ENCODE measurements around the gene SLC30A1.
A peak's percentile ranks its signal among the peaks of the same experiment; 100 is the strongest.
"Not testable (repeated sequence)": the region's sequence is repeated elsewhere in the genome, so short reads cannot be mapped to it uniquely, and the experiment has no call there.

Gene SLC30A1

DNA sequence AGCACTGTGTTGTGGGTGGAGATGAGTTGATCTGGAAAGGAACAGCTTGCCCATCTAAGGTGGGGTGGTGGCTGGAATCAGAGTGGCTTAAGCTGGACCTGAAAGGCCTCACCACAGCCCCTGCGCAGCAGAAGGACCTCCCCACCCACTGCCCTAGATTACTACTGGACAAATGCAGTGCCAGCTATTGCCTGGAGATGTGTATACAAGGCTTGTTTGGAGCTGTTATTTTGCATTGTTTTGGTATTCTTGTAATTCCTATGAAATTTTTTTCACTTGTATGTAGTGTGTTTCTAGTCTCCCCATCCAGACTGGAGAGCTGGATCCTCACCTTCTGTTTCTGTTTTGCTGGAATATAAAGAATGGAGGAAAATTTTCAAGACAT is 1.3 kb upstream of the SLC30A1 start:
- DNase-seq, result no peak

DNA sequence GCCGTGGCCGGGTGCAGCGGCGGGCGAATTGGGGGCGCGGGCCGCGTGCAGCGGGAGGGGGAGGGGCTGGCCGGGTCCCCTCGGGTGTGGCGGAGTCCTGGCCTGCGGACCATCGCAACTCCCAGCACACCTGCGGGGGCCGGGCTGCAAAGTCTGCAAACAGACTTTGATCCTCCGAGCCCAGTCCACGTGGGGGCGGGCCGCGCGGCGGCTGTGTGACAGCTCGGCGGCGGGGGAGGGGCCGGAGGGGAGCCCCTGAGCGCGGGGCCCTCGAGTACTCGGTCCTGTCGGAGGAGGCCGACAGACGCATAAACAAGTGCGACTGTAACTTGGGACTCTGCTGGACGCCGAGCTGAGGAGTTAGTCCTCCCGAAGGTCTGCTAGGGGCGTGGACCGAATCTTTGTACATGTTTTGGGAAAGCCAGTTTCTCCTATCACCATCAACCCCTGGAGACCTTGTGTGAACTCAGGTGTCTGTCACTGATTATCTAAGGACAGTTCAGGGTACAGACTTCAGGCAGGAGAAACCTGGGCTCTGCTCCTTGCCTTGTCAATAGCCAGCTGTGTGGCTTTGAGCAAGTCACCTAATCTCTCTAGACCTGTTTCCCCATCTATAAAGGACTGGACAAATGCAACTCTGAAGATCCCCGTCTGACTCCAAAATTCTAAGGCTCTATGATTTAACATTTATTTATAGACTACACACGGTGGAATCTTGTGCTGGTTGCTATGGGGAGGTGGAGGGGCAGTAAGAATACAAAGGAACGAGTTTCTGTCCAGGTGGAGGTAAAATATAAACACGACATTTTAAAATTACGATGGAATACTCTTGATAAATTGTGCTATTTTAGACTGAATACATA is 710 bp upstream of the SLC30A1 start:
- peak; percentile 82 for DNase-seq

DNA sequence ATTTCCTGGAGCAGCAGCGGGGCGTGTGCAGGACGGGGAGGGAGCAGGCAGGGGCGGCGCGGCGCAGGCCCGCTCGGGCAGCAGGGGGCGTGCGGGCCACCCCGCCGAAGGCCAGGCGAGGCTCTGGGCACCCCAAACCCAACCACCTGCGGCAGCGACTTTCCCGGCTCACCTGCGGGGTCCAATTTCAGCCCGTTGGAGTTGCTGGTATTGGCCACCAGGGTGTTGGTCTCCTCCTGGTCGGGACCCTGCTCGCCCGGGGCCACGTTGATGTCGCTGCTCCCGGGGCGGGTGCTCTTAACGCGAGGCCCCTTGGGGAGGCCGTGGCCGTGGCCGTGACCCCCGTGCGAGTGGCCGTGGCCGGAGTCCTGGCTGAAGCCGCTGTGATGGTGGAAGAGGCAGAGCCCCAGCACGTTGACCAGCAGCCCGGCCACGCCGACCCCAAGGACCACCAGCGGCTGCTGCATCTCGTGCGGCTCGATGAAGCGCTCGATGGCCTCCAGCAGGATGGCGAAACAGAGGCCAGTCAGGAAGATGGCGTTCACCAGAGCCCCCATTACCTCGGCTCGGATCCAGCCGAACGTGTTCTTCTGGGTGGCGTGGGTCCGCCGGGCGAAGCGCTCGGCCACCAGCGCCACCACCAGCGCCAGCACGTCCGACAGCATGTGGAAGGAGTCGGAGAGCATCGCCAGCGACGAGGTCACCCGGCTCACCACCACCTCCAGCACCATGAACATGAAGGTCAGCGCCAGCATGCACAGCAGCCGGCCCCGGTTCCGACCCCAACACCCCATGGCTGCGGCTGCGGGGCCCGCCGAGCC is 932 bp downstream of the SLC30A1 start:
- peak; percentile 76 for DNase-seq

DNA sequence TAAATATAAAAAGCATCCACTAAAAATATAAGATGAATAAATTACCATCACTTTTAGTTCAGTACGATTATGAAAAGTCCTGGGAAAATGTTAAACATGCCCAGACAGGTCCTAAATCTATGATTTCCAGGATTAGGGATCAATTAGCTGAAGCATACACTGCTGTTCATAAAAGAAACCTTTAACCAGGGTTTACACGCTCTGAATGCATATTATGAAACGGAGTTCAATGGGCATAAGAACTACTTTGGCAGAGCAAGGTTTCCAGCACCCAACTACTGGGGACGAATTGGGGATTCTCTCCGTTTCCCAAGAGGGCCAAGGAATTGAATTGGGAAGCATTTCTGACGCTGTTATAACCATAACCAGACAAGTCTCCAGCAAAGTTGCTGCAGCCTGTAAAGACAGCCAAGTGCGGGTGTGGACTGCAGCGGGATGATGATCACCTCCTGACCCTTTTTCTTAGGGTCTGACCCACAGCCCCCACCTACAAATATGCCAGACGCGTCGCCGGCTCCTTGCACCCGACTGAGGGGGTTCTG is 1.6 kb downstream of the SLC30A1 start:
- DNase-seq, result no peak

DNA sequence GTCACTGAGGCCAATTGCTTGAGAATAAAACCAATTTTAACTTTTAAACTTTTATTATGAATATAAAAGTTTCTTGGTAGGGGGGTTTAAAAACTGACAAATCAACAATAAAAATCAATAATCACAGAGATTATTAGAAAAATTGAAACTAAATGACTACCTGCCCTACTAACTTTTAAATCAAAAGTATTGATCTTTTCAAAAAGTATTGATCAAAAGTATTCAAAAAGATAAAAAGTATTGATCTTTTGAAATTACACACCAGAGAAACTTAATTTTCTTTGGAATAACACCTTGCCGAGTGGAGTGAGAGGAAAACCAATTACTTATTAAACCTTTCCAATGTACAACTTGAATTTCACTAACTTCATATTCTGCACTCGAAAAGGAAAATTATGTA is 2.2 kb downstream of the SLC30A1 start:
- no peak for DNase-seq

DNA sequence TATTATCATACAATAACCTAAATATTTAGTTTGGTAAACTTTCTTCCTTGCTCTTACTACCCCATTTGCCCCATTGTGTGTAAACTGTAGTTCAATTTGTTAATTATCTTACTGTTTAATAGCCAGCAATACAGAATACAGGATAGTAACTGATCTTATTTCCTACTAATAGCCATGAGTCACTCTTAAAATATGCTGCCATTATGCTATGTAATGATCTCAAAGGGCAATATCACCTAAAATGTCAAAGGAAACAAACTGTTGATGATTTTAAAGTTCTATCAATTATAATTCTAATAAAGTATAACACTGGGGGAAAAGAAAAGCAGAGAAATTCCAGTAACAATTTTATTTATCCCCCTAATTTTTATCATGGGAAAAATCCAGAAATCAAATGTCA is 4.3 kb downstream of the SLC30A1 start:
- DNase-seq, result no peak

DNA sequence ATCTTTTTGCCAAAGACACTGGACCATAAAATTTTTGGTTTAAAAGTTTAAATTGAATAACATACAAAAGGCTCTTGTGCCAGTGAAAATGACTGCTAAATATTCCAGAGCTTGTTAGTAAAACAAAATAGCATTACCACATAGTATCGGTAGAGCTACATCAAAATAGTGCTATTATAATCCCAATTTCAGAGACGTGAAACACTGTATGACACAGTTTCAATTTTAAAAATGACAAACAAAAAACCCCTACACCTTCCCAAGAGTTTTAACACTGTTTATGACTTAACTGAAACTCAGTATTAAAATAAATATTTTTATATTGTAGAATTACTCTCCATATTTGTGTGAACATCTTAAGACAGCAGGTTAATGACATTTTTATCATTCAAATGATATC is 7.0 kb downstream of the SLC30A1 start:
- DNase-seq, result no peak

DNA sequence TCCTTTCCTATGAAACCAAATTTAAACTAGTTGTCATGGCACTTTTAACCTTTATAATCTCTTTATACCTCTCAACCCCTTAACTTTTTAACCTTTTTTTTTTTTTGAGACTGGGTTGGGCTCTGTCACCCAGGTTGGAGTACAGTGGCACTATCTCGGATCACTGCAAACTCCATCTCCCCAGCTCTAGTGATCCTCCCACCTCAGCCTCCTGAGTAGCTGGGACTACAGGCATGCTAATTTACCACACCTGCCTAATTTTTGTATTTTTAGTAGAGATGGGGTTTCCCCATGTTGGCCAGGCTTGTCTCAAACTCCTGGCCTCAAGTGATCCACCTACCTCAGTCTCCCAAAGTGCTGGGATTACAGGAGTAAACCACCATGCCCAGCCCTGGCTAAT is 8.6 kb downstream of the SLC30A1 start:
- not testable (repeated sequence) for DNase-seq

DNA sequence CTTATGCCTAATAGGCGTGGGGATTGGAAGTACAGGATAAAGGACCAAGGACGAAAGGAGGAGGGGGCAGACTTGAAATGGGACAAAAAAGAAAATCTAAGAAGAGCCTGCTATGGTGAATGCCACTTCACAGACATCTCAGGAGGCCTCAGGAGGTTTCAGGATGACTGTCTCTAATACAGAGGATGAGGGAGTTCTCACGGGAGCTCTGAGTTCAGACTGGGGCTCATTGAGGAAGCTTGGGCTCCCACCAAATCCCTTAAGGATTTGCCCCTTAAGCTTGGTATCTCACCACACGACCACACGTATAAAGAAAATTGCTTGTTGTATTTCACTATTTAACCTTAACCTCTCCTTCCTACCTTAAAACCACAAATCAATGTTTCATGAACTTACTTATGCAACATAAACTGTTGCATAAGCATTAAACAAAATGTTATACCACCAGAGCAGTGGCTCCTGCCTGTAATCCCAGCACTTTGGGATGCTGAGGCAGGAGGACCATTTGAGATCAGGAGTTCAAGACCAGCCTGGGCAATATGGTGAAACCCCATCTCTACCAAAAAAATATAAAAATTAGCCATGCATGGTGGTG is 12.4 kb downstream of the SLC30A1 start:
- peak; percentile 70 for DNase-seq

DNA sequence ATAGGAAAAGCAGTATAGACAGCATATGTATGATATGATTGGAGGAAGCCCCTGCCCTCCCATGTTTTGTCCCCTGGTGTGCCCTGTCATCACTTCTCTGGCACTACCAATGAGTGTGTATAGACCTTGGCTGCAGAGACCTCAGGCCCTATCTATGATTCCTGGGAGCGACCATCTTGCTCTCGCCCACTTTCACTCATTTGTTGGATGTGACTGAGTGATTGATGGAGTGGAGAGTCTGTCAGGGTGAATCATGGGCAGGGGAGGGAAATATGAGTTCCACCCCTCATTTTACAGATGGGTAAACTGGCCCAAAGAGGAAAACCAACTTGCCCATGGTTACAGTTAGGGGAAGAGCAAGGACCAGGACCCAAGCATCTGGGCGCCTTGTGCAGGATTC is 14.9 kb downstream of the SLC30A1 start:
- no peak for DNase-seq

DNA sequence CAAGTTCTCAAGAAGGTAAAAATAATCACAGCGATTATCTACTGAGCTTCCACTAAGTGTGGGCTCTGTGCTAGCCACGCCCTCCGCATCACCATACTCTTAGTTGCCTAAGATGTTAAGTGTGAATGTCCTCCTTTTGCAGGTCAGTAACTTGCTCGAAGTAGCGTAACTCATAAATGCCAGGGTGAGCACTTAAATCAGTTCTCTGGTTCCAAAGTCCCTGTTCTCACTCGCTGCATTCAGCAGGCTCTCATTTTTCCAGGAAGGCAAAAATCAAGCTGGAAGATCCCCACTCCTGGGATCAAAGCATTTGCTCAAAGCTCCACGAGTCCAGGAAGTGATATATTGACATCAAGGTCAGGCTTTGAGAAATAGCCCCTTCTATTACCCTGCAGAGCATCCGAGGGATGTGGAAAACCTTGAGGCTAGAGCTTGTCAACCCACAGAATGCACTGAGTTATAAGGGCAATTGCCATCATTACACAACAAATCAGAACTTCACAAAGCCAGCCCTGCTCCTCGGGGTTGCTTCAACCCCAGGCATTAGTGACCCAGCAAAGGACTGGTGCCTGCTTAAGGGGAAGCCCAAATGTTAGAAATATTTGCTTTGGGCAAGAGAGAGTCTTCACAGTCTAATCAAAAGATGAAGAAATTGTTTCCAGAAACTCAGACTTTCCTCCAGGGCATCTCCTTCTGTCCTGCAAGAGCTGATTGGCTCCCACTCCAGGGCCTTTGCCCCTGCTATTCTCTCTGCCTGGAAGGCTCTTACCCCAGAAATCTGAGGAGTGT is 19.5 kb downstream of the SLC30A1 start:
- DNase-seq, result no peak

DNA sequence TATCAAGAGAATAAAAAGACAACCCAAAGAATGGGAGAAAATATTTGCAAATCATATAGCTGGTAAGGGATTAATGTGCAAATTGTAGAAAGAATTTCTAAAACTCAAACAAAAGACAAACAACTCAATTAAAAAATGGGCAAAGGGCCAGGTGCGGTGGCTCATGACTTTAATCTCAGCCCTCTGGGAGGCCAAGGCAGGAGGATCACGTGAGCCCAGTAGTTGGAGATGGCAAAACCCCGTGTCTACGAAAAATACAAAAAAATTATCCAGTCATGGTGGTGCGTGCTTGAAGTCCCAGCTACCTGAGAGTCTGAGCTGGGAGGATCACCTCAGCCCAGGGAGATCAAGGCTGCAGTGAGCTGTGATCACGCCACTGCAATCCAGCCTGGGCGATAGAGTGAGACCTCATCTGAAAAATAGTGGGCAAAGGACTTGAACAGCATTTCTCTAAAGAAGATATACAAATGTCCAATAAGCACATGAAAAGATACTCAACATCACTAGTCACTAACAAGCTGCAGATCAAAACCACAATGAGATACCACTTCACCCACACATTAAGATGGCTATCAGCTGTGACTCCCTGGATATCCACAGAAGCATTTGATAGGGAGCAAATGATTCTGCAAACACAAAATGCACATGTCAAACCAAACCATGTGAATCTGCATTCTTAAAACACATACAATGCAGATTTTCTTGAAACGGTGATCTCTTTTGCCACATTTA is 20.9 kb downstream of the SLC30A1 start:
- no peak for DNase-seq

DNA sequence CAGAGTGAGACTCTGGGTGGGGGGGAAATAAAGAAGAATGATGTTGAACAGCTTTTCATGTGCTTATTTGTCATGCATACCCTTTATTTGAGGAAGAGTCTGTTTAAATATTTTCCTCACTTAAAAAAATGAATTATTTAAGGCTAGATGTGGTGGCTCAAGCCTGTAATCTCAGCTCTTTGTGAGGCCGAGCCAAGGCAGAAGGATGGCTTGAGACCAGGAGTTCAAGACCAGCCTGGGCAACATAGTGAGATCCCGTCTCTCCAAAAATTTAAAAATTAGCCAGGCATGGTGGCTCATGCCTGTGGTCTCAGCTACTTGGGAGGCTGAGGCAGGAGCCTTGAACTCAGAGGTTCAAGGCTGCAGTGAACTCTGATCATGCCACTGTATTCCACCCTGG is 25.4 kb downstream of the SLC30A1 start:
- DNase-seq, result no peak

DNA sequence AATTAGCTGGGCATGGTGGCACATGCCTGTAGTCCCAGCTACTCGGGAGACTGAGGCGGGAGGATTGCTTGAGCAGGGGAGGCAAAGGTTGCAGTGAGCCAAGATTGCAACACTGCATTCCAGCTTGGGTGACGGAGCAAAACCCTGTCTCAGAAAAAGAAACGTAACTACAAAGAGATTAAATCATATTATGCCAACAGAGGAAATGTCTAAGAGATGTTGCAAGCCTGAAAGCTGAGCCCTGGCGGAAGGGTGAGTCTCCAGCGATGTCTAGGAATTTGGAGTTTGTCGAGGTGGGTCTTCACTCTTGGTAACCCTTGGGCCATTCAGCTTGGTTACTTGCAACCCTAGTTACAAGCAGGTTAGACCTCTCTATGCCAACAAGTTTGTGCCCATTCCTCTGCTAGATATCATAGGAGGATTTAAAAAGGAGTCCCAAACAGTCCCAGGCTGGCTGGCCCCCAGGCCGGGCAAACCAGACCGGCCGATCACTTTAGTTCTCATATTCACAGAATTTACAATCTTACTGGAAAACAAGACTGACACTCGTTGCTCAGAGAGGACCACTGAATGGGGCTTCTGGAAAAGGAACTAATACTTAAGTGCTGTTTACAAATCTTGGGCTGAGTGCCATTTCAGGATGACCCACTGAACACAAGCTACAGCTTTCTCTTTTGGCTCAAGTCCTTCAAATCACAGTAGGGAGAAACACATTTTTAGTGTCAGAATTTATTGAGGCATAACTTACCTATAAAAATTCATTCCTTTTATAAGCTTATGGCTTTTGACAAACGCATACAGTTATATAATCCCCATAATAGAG is 27.1 kb downstream of the SLC30A1 start:
- no peak for DNase-seq

DNA sequence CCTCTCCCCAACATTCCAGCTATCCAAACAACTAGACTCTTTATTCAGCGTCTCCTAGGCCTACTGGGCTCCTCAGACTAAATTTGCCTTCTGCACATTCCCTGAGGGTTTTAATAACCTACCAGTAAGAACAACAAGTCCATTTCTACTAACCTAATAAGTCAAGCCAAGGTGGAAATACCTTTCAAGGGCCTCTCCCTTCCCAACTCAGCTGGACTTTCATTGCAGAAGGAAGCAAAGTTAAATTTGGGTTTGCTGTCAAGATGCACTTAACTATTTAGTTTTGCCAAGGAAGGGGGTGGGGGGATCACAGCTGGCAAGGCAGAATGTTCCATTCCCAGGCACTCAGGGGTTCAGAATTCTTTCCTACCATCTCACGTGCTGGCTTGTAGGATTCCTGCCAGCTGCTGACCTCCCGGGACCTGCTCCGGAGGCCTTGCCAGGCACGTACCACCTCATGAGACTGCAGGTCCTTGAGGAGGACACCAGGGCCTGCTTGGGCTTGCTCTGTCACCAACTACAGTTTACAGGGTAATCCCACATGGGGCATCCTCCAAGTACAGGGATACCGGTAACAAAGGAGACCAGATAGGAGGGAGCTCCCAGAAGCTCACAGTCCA is 29.8 kb downstream of the SLC30A1 start:
- DNase-seq, result no peak

DNA sequence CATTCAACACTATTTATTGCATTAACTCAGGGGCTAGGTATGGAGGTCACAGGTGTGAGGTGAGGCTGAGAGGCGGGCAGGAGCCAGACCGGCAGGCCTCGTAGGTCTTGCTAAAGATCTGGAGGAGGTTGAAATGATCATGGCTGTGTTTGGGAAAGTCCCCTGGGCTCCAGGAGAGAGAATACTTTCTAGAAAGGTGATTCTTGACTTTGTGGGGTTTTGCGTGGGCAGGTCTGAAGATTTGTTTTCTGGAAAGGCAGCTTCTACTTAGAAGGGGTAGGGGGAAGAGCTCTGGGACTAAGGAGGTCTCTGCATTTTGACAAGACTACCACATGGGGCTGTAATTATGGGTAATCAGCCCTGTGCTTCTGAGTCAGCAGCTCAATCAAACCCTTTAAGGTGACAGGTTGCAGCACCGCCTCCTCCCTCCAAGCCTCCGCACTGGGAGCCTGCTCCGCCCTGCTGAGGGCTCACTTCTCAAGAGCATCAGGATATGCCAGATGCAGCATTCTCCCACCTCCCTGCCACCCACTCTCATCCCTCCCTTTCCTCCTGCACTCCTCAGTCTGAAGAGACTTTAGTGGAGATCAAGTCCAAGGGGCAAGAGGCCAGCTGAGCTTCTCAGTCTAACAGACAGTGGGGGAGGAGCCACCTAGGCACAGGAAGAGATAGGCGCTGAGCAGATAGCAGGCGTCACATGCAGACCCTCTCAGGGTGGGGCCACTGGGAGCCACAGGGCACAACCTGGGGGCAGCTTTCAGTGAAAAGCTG is 30.5 kb downstream of the SLC30A1 start:
- peak; percentile 3 for DNase-seq

DNA sequence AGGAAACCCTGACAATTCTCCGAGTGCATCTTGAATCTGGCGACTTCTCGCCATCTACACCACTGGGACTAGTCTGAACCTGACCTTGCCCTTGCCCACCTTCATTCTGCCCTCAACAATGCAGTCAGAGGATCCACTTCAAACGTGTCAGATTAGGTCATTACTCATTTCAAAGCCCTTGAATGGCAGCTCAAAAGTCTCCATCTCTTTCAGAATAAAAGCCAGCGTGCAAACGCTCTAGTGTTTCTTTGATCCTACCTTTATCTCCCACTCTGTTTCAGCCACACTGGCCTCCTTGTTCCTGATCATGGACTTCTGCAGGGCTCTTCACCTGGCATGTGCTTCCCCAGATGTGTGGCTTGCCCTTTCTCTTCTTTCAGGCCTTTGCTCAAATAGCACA is 31.3 kb downstream of the SLC30A1 start:
- no peak for DNase-seq

DNA sequence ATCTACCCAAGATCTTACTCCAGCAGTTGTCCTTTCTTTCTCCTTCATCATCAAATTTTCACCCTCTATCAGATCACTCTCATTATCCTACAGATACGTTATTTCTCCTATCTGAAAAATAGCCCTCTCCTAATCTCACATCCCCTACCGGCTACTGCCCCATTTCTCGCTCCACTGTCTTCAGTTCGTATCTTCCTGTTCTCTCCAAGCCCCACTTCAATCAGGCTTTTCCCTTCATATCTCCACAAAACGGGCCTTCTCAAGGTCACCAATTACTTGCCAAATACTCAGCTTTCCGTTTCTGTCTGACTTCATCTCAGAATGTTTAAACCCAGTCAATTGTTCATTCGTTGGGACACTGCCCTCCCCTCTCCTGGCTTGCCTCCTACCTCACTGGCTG is 32.4 kb downstream of the SLC30A1 start:
- DNase-seq, result no peak

DNA sequence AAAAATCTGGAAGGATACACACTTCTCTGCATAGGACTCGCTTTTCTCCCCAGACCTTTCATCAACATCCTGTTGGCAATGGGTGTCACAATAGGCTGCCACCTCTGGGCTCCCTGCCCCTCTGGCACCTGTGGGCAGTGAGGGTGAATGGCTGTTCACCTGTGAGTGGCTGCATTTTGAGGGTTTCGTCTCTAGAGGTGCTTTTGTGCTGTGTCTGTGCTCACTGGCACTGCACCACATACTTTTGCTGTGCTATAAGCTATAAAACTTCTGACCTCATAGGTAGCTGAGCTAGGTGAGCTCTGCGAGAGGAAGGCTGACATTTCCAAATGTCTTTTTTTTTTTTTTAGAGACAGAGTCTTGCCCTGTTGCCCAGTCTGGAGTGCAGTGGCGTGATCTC is 35.9 kb downstream of the SLC30A1 start:
- no peak for DNase-seq
